Skeletal muscle tissue (tissue), 4 donors: ENCODE results near the gene HLTF. TPM values are rescaled to one million over a fixed set of nuclear protein-coding genes. Genes with fewer than 3 reads are reported as not detected.
"Not testable (repeated sequence)": the region's sequence is repeated elsewhere in the genome, so short reads cannot be mapped to it uniquely, and the experiment has no call there.

Experiments used
- H3K27ac ChIP-seq: one replicate; pipeline ENCODE4 v1.7.0; 2013; ENCODE audit warnings: mild to moderate bottlenecking, low read depth, low read length, inconsistent platforms
- H3K27me3 ChIP-seq, 3 donors: one replicate each; pipeline ENCODE4 v1.7.0; 2013; ENCODE audit warnings: low read length in 3 of 3; ENCODE audit not compliant: control insufficient read depth in 3 of 3, insufficient read depth in 3 of 3
- H3K36me3 ChIP-seq, 3 donors: one replicate each; pipeline ENCODE4 v1.7.0; 2013; ENCODE audit warnings: low read length in 3 of 3; ENCODE audit not compliant: control insufficient read depth in 3 of 3, insufficient read depth in 3 of 3
- H3K4me1 ChIP-seq, 3 donors: one replicate each; pipeline ENCODE4 v1.7.0; 2013; ENCODE audit warnings: low read length in 3 of 3, mild to moderate bottlenecking in 3 of 3; ENCODE audit not compliant: control insufficient read depth in 3 of 3, insufficient read depth in 3 of 3
- H3K4me3 ChIP-seq, 3 donors: one replicate each; pipeline ENCODE4 v1.7.0; 2013; ENCODE audit warnings: low read length in 3 of 3
- H3K9ac ChIP-seq, 3 donors: one replicate each; pipeline ENCODE4 v1.7.0; 2013; ENCODE audit warnings: low read length in 3 of 3, mild to moderate bottlenecking in 3 of 3, moderate library complexity in 2 of 3, low read depth in 1 of 3
- H3K9me3 ChIP-seq, 3 donors: one replicate each; pipeline ENCODE4 v1.7.0; 2013; ENCODE audit warnings: low read length in 3 of 3; ENCODE audit not compliant: control insufficient read depth in 3 of 3
- total RNA-seq: library from RNA; depleted of rRNA; stranded (reverse); fragments of >200 nt; gene quantifications from one replicate; pipeline ENCODE4 v1.2.3, GENCODE V29; 2014
- donor health status: Osteomylitis.

The HLTF gene
- total RNA-seq, 1 donor from 2014 or later, result 26.6 TPM

DNA sequence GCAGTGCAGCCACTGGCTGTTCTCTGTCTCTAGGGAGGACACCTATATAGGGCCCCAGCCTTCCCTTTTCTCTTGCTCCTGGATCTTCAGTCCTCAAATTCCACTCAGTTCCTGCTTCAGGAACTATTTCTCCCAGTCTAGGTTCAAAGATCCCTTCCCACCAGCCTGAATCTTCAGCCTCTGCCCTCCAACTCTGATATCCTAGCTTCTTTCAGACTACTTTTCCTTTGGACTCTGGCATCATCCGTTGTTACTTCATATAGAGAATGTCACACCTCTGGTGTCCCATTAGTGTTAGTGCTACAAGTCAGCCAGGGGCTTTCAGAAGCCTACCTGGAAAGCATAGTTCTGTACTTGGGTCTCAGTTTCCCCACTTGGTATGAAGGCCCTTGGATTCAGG, 33.1 kb upstream of the HLTF start:
- no peaks in the 10 kb centered on the region for H3K36me3 ChIP-seq
- no peaks in the 10 kb centered on the region for H3K27me3 ChIP-seq
- H3K9me3 ChIP-seq, result no peaks in the 10 kb centered on the region
- no peak overlapping the region for H3K9ac ChIP-seq
- no peaks in the 10 kb centered on the region for H3K4me1 ChIP-seq
- H3K27ac ChIP-seq, result no peak overlapping the region
- H3K4me3 ChIP-seq, result no peak overlapping the region

- no peaks in the 10 kb centered on the region for H3K27me3 ChIP-seq
- H3K9ac ChIP-seq, result no peak overlapping the region
- no peaks in the 10 kb centered on the region for H3K4me1 ChIP-seq
- H3K4me3 ChIP-seq, result no peak overlapping the region
- no peak overlapping the region for H3K27ac ChIP-seq
- no peaks in the 10 kb centered on the region for H3K36me3 ChIP-seq
- no peaks in the 10 kb centered on the region for H3K9me3 ChIP-seq
These were observed 32.4 kb upstream of the HLTF start for GRCh38 chr3:149118724-149119123.

DNA sequence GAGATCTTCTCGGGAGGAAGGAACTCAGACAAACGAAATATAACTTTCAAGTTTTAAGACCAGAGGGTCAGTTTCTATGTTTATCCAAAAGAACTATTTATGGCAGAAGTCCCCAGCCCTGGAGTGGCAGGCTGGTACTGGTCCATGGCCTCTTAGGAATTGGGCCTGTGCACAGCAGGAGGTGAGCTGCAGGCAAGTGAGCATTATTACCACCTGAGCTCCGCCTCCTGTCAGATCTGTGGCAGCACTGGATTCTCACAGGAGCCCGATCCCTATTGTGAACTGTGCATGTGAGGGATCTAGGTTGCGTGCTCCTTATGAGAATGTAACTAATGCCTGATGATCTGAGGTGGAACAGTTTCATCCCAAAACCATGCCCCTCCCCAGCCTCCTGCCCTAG, 28.8 kb upstream of the HLTF start:
- no peaks in the 10 kb centered on the region for H3K9me3 ChIP-seq
- H3K36me3 ChIP-seq, result no peaks in the 10 kb centered on the region
- no peak overlapping the region for H3K27ac ChIP-seq
- no peaks in the 10 kb centered on the region for H3K27me3 ChIP-seq
- no peaks in the 10 kb centered on the region for H3K4me1 ChIP-seq
- no peak overlapping the region for H3K4me3 ChIP-seq
- no peak overlapping the region for H3K9ac ChIP-seq

- Histone ChIP-seq H3K36me3 (no peaks in the 10 kb centered on the region), H3K27ac (no peak overlapping the region)
These were observed 28.1 kb upstream of the HLTF start for GRCh38 chr3:149114458-149114857.

GRCh38 chr3:149104484-149104883, 18.2 kb upstream of the HLTF start:
- H3K36me3 ChIP-seq, result no peaks in the 10 kb centered on the region
- no peaks in the 10 kb centered on the region for H3K27me3 ChIP-seq
- no peak overlapping the region for H3K9ac ChIP-seq
- no peaks in the 10 kb centered on the region for H3K9me3 ChIP-seq
- no peak overlapping the region for H3K27ac ChIP-seq
- H3K4me1 ChIP-seq, result no peaks in the 10 kb centered on the region
- H3K4me3 ChIP-seq, result no peak overlapping the region

More at GRCh38 chr3:149114458-149114857, 28.1 kb upstream of the HLTF start:
- H3K27me3 ChIP-seq, result no peaks in the 10 kb centered on the region
- no peak overlapping the region for H3K9ac ChIP-seq
- H3K9me3 ChIP-seq, result no peaks in the 10 kb centered on the region
- H3K4me1 ChIP-seq, result no peaks in the 10 kb centered on the region
- H3K4me3 ChIP-seq, result no peak overlapping the region

DNA sequence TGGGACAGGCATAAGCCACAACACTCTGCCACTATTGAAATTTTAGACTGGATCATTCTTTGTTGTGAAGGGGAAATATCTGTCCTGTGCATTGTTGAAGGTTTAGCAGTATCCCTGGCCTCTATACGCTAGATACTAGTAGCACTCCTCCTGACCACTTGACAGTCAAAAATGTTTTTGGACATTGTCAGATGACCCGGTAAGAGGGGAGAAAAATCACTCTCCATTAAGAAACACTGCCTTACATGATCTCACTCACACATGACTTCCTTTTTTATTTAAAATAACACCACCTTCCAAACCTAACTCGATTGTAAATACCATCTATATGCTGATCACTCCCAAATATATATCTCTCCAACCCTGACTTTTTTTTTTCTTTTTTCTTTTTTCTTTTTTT, 15.3 kb upstream of the HLTF start:
- Histone ChIP-seq H3K4me1 (no peaks in the 10 kb centered on the region), H3K9ac (no peak overlapping the region), H3K27me3 (no peaks in the 10 kb centered on the region), H3K9me3 (no peaks in the 10 kb centered on the region), H3K36me3 (no peaks in the 10 kb centered on the region), H3K27ac (no peak overlapping the region), H3K4me3 (no peak overlapping the region)

- H3K9ac ChIP-seq, result no peak overlapping the region
- no peaks in the 10 kb centered on the region for H3K4me1 ChIP-seq
- no peaks in the 10 kb centered on the region for H3K36me3 ChIP-seq
- H3K27me3 ChIP-seq, result no peaks in the 10 kb centered on the region
- no peak overlapping the region for H3K27ac ChIP-seq
- no peak overlapping the region for H3K4me3 ChIP-seq
- no peaks in the 10 kb centered on the region for H3K9me3 ChIP-seq
These were observed 14.8 kb upstream of the HLTF start for GRCh38 chr3:149101154-149101553.

DNA sequence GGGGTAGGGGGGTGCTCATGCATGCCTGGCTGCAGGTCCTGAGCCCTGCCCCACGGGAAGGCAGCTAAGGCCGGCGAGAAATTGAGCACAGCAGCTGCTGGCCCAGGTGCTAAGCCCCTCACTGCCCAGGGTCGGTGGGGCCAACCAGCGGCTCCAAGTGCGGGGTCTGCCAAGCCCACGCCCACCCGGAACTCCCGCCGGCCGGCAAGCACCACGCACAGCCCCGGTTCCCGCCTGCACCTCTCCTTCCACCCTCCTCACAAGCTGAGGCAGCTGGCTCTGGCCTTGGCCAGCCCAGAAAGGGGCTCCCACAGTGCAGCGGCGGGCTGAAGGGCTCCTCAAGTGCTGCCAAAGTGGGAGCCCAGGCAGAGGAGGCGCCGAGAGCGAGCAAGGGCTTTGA, 11.7 kb upstream of the HLTF start:
- not testable (repeated sequence) for H3K36me3 ChIP-seq, H3K27me3 ChIP-seq, H3K9me3 ChIP-seq, H3K27ac ChIP-seq, H3K4me1 ChIP-seq, H3K4me3 ChIP-seq, H3K9ac ChIP-seq

DNA sequence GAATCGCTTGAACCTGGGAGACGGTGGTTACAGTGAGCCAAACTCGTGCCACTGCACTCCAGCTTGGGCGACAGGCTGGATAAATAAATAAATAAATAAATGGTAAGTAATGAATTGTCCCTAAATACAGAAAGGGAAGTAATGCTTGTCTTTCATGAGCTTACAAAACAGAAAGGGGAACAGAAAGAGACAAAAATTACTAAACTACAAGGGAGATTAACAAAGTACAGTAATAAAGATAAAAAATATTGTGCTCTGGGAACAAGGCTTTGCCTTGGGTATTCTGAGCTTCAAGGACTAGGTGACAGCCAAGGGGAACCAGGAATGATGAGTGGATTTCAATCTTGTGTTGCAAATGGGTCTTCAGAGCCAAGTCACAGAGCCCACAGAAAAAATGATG, 9.2 kb upstream of the HLTF start:
- Histone ChIP-seq H3K36me3 (no peaks in the 10 kb centered on the region), H3K9ac (no peak overlapping the region), H3K4me3 (no peak overlapping the region), H3K9me3 (no peaks in the 10 kb centered on the region), H3K27ac (no peak overlapping the region), H3K27me3 (no peaks in the 10 kb centered on the region), H3K4me1 (no peaks in the 10 kb centered on the region)

DNA sequence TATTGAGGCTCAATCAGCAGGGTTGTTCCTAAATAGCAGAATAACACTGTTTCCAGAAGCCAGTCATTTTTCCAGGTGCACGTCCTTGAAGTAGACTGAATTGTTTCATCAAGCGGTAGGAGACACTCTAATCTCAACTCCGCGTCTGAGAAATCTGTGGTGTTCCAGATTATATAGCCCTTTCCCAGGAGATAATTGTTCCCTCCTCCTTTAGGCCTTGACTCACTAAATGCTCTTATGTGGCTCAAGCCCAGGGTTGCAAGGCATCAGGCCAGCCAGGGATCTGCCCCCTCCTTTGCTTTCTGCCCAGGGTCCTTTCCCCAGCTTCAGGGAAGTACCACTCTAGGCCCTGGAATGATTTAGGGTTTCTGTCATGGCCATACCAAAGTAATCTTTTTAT, 5.7 kb upstream of the HLTF start:
- Histone ChIP-seq H3K27me3 (no peaks in the 10 kb centered on the region), H3K27ac (no peak overlapping the region), H3K4me1 (no peaks in the 10 kb centered on the region), H3K9ac (no peak overlapping the region), H3K9me3 (no peaks in the 10 kb centered on the region), H3K36me3 (no peaks in the 10 kb centered on the region), H3K4me3 (no peak overlapping the region)

DNA sequence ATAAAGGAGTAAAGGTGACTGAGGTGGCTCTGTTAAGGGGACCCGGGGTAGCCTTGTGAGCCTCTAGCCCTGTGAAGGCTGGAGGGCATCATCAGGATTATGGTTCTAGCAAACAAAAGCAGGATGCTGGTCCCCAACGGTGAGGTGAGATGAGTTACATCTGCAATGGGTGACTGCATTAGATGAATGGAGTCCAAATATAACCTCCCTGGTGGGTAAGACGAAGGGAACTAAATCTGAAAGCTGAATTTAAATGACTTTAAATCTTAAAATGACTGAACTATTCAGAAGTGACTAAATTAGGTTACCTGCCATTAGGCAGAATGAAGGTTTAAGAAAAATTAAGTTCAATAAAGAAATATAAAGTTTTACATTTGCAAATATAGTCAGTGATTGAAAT, 4.6 kb upstream of the HLTF start:
- H3K9ac ChIP-seq, result no peak overlapping the region
- peaks cover 0 to 7% (median 0%) of the 10 kb centered on the region in 3 donors for H3K4me1 ChIP-seq
- no peaks in the 10 kb centered on the region for H3K9me3 ChIP-seq
- no peaks in the 10 kb centered on the region for H3K27me3 ChIP-seq
- H3K4me3 ChIP-seq, result no peak overlapping the region
- no peaks in the 10 kb centered on the region for H3K36me3 ChIP-seq
- no peak overlapping the region for H3K27ac ChIP-seq
